NCI-H1105 treated with DMSO at 0.1 percent for 48 hours (cell line): ENCODE results near the gene DNALI1.
A peak's percentile ranks its signal among the peaks of the same experiment; 100 is the strongest.

Experiments used
- DNase-seq: peaks from one replicate; lab custom pipeline; 2025; lab: John Stamatoyannopoulos, UW

Gene DNALI1

DNA sequence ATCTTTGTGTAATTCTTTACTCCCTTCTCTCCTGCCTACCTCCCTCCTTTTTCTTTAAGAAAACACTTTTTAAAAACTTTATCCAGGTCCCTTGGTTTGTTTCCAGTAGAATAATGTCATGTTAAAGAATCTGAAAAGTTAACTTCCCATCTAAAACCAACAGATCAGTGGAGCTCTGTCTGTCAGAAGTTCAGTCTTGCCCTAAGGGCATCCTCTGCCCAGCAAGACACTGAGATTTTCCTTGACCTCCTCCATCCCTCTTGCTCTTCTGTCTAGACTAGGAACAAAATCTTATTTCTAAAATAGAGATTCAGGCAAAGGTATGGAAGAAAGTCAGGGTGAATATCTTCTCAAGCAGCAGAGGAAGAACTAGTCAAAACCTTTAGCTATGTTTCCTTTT lies 44.7 kb downstream of the DNALI1 start:
- no peak for DNase-seq

DNA sequence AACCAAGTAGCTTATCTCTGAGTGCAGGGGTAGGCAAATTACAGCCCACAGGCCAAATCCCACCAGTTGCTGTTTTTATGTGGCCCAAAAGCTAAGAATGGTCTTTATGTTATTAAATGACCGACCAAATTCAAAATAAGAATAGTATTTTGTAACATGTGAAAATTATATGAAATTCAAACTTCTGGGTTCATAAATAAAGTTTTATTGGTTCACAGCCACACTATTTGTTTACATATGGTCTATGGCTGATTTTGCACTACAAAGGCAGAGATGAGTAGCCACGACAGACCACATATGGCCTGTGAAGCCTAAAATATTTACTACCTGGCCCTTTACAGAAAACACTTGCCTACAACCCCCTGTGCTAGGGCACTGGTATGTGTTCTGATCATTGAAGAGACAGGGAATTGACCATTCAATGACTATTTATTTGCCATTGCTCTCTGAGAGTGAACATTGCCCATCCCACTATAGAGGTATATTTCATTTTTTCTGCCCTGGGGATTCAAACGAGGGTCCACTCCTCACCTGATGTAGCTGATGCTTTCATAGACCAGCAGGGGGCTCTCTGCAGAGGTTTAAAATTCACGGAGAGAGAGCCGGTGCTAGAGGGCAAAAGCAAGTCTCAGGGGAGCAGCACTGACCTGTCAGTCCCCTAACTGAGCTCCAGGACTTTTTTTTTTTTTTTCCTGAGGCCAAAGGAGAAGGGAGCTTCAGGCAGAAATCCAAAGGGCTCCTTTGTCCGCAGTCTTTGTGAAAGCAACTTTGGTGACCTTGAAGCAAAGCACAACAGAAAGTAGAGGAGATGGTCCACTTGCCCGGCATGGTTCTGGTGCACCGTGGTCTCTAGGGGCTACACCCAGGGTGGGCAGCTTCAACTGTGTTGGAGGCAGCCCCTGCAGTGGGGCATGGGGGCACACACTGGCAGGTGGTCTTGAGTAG lies 46.3 kb downstream of the DNALI1 start:
- peak; percentile 51 for DNase-seq

DNA sequence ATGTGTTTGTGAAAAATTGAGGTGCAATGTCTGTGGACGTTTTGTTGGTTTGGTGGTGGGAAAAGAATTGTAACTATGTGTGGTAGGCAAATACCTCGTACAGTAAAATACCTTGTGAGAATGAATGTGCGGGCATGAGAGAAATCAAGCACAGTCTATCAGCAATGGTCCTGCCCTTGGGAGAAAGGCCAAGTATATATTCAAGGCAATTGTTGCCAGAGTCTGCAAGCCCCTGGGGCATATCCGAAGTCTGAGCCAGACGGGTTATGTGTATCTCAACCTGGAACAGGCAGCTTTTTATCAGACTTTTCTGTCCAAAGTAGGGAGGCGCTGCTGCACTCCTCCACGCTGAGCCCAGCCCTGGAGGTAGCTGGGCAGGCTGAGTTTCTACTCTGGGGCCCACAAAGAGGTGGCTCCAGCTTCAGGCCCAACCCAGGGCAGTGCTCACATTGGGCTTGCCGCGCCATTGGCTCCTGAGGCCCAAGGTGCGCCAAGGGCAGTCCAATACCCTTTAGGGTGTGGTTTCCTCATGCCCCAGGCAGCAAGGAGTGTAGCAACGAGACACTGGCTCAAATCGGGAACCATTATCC lies 48.4 kb downstream of the DNALI1 start:
- no peak for DNase-seq

DNA sequence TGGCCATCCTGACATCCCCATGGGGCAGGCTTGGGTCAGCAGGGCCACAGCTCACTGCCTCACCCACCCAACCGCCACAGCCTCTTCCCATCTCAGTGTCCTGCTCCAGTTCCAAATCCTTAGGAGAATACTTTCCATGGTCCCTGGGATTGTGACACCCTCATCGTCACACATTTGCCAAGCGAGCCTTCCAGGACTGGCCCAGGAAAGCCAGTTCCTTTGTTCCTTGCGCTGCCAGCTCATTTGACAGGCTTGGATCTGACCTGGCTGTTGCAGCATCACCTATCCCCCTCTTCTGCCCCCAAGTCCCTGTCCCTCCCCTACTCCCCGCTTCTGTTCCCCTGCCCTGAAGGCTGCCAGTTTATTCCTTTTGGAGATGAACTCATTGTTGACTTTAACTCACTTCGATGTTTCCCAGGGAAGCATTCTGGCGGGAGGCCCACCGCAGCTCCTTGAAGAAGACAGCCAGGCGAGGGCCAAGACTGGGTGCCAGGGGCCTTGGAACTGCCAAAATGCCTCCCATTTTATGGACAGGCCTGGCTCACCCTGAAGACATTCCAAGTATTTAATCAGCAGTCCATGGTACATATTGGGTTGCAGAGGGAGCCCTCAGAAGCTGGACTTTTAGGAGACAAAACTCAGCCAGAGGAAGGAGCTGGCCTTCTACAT lies 49.2 kb downstream of the DNALI1 start:
- DNase-seq: no peak

DNA sequence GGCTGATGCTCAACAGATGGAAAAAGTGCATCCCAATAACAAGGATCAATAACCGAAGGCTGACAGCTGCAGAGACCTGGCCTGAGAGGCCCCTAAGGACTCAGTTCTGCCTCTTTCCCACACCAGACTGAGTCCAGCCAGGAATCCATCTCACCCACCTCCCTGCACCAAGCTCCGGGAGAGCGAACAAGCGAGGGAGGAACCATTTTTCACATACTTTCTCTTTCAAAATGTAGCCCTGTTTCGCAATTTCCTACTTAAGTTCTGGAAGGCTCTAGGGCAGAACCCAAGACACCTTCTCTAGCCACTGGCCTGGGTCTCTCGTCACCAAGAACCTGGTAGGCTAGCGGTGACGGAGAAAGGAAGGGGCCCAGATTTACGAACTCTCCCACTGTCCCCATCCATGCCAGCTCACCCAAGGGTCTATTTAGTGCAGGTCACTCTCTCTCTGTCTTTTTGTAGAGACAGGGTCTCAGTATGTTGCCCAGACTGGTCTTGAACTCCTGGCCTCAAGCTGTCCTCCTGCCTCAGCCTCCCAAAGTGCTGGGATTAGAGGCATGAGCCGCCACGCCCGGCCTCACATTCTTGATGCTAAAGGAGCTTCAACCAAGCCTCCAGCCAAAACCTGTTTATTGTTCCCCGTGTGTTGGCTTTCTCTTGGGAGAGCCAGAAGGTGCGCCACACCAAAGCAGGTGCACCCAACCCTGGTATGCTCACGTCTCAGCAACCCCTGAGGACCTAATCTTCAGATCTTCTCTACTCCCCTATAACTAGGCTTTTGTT lies 49.9 kb downstream of the DNALI1 start:
- no peak for DNase-seq

DNA sequence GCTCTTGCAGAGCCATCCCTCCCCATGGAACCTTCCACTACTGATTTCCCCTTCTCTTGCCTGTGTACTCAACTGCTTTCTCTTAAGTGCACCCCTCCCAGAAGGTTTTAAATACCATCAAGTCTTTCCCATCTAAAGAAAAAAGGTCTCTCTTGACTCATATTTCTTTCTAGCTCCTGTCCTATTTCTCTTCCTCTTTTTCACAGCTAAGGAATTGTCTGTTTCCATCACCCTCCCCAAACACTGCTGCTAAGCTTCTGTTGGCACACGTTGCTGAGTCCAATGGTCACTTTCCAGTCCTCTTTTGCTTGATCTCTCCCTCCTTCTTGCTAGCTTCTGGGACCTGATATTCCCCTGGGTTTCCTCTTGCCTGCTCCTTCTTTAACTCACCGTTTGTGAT lies 52.3 kb downstream of the DNALI1 start:
- DNase-seq: no peak

DNA sequence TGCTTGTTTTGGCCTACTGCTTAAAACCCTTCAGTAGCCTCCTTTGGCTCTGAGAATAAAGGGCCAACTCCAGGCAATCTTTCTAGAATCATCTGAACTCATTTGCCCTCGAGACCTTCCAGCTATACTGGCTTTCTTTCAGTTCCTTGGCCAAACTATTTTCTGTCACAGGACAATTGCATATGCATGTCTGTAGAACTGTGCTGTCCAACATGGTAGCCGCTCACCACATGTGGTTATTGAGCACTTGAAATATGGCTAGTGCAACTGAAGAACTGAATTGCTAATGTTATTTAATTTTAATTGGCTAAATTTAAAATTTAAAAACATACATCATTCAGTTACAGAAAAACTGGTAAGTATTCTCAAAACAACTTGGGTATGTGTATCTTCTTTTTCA lies 53.3 kb downstream of the DNALI1 start:
- DNase-seq: no peak

DNA sequence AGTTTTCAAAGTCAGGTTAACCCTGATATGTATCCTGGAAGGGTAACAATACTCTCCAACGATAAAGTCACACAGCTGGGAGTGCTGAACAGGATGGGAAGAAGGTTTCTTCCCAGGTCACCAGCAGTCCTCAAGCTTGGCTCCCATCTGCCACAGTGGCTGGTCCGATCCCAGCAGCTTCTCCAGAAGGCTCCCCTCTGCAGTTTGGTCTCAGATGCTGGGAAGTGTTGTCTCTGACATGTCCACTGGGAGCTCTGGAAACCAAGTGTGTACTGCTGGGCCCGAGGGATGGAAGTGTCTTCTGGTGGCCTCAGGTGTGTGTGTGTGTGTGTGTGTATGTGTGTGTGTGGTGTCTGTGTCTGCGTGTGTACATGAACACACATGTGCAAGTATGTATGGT lies 55.4 kb downstream of the DNALI1 start:
- DNase-seq: no peak

DNA sequence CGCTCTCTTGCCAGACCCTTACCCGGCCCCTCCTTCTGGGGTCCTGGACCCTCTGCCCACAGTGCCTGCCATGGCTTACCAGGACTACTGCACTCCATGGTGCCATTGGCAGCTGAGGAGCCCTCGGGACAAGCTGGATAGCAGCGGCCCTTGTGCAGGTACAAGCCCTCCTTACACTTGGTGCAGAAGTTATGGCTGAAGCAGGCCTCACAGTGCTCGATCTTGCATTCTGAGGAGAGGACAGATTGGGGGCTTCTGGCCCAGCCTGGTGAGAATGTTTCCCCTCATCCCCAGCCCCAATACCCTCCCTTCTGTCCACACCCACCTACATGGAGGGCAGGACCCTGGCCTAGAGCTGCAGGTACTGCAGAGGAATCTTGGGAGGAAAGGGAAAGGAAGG lies 57.4 kb downstream of the DNALI1 start:
- no peak for DNase-seq

DNA sequence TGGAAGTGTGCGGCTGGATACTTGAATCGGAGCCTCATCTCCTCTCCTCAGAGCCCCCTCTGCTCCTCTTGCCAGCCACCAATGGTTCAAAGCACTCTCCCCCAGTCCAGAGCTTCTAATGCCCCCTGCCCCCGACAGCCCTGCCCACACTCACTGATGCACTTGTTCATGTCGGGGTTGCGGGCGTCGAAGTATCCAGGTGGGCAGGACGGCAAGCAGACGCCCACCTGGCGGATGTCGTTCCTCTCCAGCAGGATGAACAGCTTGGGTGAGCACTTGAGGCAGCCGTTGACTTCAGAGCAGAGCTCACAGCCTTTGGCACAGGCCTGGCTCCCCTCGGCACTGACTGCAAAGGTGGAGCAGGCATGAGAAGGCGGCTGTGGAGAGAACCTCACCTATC lies 59.6 kb downstream of the DNALI1 start:
- no peak for DNase-seq
